GM18505 (cell line): Measurements from ENCODE around the gene FBXO28.

Source experiments
- ATAC-seq: cut with Tn5 transposase; IDR thresholded peaks from one replicate; pipeline ENCODE4 v1.9.1; 2021; ENCODE audit not compliant: unreplicated experiment
- POLR2A ChIP-seq: IDR thresholded peaks from 4 replicates; pipeline ENCODE4 v1.6.1; 2011; ENCODE audit warnings: borderline replicate concordance; ENCODE audit not compliant: insufficient read depth, insufficient read length; ENCODE audit errors: extremely low read depth

The FBXO28 gene

GRCh38 chr1:224108991-224109390 lies 4.9 kb upstream of the FBXO28 start:
- TF ChIP-seq POLR2A: no peak
- ATAC-seq: no peak

GRCh38 chr1:224109981-224110380 lies 3.9 kb upstream of the FBXO28 start:
- ATAC-seq: no peak
- TF ChIP-seq POLR2A: no peak

- ATAC-seq: no peak
- no peak for TF ChIP-seq POLR2A
Measured at GRCh38 chr1:224113005-224113404, 906 bp upstream of the FBXO28 start.

- TF ChIP-seq POLR2A: no peak
Measured at GRCh38 chr1:224113545-224113917, 380 bp upstream of the FBXO28 start.

GRCh38 chr1:224114787-224115175 lies 870 bp downstream of the FBXO28 start:
- TF ChIP-seq POLR2A: no peak

More at GRCh38 chr1:224113545-224113917, 380 bp upstream of the FBXO28 start:
- no peak for ATAC-seq

GRCh38 chr1:224116131-224116530 lies 2.2 kb downstream of the FBXO28 start:
- ATAC-seq: no peak
- TF ChIP-seq POLR2A: no peak

More at GRCh38 chr1:224114787-224115175, 870 bp downstream of the FBXO28 start:
- ATAC-seq: peak; percentile 5

GRCh38 chr1:224118688-224119087 lies 4.8 kb downstream of the FBXO28 start:
- no peak for ATAC-seq
- no peak for TF ChIP-seq POLR2A

GRCh38 chr1:224123136-224123535 lies 9.2 kb downstream of the FBXO28 start:
- TF ChIP-seq POLR2A: no peak
- no peak for ATAC-seq

- no peak for TF ChIP-seq POLR2A
- no peak for ATAC-seq
Measured at GRCh38 chr1:224124220-224124619, 10.3 kb downstream of the FBXO28 start.

GRCh38 chr1:224127925-224128819 lies 14.3 kb downstream of the FBXO28 start:
- TF ChIP-seq POLR2A: no peak
- ATAC-seq: no peak

- TF ChIP-seq POLR2A: no peak
Measured at GRCh38 chr1:224131253-224131652, 17.3 kb downstream of the FBXO28 start.

GRCh38 chr1:224132901-224133300 lies 19.0 kb downstream of the FBXO28 start:
- ATAC-seq: no peak
- TF ChIP-seq POLR2A: no peak

More at GRCh38 chr1:224131253-224131652, 17.3 kb downstream of the FBXO28 start:
- ATAC-seq: no peak

- no peak for ATAC-seq
- no peak for TF ChIP-seq POLR2A
Measured at GRCh38 chr1:224133741-224134299, 19.9 kb downstream of the FBXO28 start.

- no peak for ATAC-seq
- no peak for TF ChIP-seq POLR2A
Measured at GRCh38 chr1:224137518-224137917, 23.6 kb downstream of the FBXO28 start.
